LNCAP (cell line): ENCODE results near the gene TNNC1.

Experiments
- CTCF ChIP-seq: fragments of 450-650 bp; IDR thresholded peaks from 2 replicates; pipeline ENCODE4 v1.5.1; 2017; ENCODE audit warnings: mild to moderate bottlenecking

Gene TNNC1

GRCh38 chr3:52441772-52442332 lies 12.0 kb downstream of the TNNC1 start:
- no peak for TF ChIP-seq CTCF

DNA sequence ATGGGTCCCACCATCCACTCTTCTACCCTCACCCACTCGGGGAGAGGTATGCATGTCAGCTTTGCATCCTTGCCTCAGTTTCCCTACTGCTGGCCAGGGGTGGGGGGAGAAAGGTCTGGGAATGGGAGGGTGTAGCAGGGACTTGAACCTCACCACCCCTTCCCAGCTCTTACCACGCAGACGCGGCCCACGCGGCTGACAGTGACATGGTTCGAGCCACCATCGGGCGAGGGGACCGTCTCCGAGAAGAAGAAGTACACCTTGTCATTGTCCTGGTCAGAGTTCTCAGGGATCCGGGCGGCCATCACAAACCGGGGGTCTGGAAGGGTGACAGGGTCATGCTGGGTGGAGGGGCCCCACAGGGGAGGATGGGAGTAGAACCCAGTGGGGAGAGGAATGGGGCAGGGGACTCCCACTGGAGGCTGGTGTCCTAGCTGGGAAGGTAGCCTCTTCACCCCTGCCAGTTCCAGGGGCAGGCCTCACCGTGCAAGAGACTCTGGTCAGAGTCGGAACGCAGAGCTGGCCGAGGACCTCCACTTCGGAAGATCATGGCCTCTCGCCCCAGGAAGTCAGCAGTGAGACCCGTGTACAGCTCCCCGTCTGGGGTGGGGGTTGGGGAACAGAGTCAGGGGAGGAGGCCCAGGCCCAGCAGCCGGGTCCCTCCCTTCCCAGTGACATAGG lies 12.6 kb downstream of the TNNC1 start:
- no peak for TF ChIP-seq CTCF

GRCh38 chr3:52440671-52441070 lies 13.2 kb downstream of the TNNC1 start:
- TF ChIP-seq CTCF = no peak

- TF ChIP-seq CTCF = no peak
Measured at GRCh38 chr3:52440249-52440551, 13.6 kb downstream of the TNNC1 start.

GRCh38 chr3:52439426-52440248 lies 14.2 kb downstream of the TNNC1 start:
- TF ChIP-seq CTCF = no peak

DNA sequence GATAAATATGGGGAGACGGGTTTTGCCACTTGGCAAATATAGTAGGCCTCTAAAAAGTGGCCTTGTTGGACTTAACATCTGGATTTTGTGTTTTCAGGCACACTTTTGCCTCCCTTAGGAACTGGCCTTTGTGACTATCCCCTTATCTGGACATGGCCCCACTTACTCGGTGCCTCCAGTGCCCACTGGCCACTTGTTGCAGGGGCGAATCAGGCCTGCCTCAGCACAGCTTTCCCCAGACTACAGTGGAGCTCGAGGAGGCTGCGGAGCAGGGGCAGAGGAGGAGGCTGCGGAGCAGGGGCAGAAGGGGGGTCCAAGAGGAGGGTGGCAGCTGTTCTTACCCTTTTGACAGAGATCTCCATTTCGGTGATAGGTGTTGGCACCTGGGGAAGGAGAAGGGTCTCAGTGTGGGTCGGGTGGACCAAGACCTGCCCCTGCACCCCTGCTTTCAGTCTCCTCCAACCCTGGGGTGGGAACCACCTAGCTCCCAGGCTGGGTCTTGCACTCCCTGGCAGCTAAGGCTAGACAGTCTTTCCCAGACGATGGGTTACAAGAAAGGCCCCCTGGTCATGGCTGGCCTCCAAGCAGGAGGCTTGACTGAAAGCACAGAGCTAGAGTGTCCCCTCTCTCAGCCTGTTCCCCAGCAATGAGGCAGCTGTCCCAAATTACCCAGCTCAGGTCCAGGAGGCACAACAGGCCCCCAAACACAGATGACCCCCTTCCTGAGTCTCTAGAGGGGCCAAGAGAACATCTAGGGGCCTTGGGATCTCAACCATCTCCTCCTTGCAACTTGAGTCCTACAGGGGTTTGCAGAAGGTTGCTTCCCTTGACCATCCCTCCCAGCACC lies 15.0 kb downstream of the TNNC1 start:
- no peak for TF ChIP-seq CTCF

GRCh38 chr3:52438104-52438376 lies 15.8 kb downstream of the TNNC1 start:
- TF ChIP-seq CTCF = no peak
